WTC11 (cell line): ENCODE results near the gene LY6G5B. TPM values are rescaled to one million over a fixed set of nuclear protein-coding genes. Genes with fewer than 3 reads are reported as not detected.

Experiments used
- ATAC-seq: fragments of 200-7000 bp; cut with Tn5 transposase; 2 replicates; pipeline ENCODE4 v1.10.0; 2021; ENCODE audit warnings: mild to moderate bottlenecking, moderate library complexity
- CTCF ChIA-PET: fragments of 300-600 bp; sonication (Branson Sonifier 250); formaldehyde crosslinking; loops from one replicate; lab custom pipeline; 2021; ENCODE audit warnings: antibody characterized with exemption; lab: Charles Lee
- POLR2A ChIA-PET: fragments of 350-600 bp; sonication (Branson Sonifier 250); formaldehyde crosslinking; loops from one replicate; lab custom pipeline; 2021; ENCODE audit warnings: antibody characterized with exemption; lab: Charles Lee
- DNase-seq: peaks from one replicate; pipeline ENCODE4 v3.0.0; 2021; ENCODE audit warnings: low spot score
- H3K27ac Mint-ChIP-seq: 2 replicates; pipeline ENCODE4 v1.8.0; 2021; ENCODE audit warnings: mixed read lengths
- H3K27me3 Mint-ChIP-seq: 2 replicates; pipeline ENCODE4 v1.8.0; 2021; ENCODE audit warnings: low read depth, mild to moderate bottlenecking, moderate library complexity, mixed read lengths
- H3K36me3 Mint-ChIP-seq: 2 replicates; pipeline ENCODE4 v1.8.0; 2021; ENCODE audit warnings: mixed read lengths
- H3K4me1 Mint-ChIP-seq: 2 replicates; pipeline ENCODE4 v1.8.0; 2022; ENCODE audit warnings: mixed read lengths
- H3K4me3 Mint-ChIP-seq: 2 replicates; pipeline ENCODE4 v1.8.0; 2021; ENCODE audit warnings: mild to moderate bottlenecking, moderate library complexity, mixed read lengths
- H3K9me3 Mint-ChIP-seq: 2 replicates; pipeline ENCODE4 v1.8.0; 2021; ENCODE audit warnings: mixed read lengths
- ESRRA ChIP-seq: sonication (generic); formaldehyde crosslinking; IDR thresholded peaks from 2 replicates; pipeline ENCODE4 v1.8.1; 2022; ENCODE audit warnings: mild to moderate bottlenecking, missing genetic modification reagents, borderline replicate concordance
- GRHL2 ChIP-seq: fragments of 250-450 bp; sonication (Bioruptor Pico); IDR thresholded peaks from 2 replicates; pipeline ENCODE4 v1.8.0; 2022; ENCODE audit warnings: mild to moderate bottlenecking, moderate library complexity; ENCODE audit not compliant: insufficient replicate concordance, severe bottlenecking
- KAT7 ChIP-seq: sonication (generic); formaldehyde crosslinking; IDR thresholded peaks from 2 replicates; pipeline ENCODE4 v1.8.1; 2023; ENCODE audit warnings: missing genetic modification reagents, mild to moderate bottlenecking, borderline replicate concordance
- NFATC4 ChIP-seq: fragments of 250-450 bp; sonication (Bioruptor Pico); IDR thresholded peaks from 2 replicates; pipeline ENCODE4 v1.9.0; 2021; ENCODE audit warnings: mild to moderate bottlenecking
- NFE2L1 ChIP-seq: sonication (generic); formaldehyde crosslinking; IDR thresholded peaks from 2 replicates; pipeline ENCODE4 v1.8.1; 2023; ENCODE audit warnings: missing genetic modification reagents
- NFYB ChIP-seq: sonication (generic); formaldehyde crosslinking; conservative IDR thresholded peaks from 2 replicates; pipeline ENCODE4 v1.8.0; 2022; ENCODE audit warnings: low read depth, missing genetic modification reagents
- NR1H2 ChIP-seq: sonication (generic); formaldehyde crosslinking; IDR thresholded peaks from 2 replicates; pipeline ENCODE4 v1.9.0; 2021; ENCODE audit warnings: mild to moderate bottlenecking, moderate library complexity, missing genetic modification reagents
- NR2C2 ChIP-seq: sonication (generic); formaldehyde crosslinking; IDR thresholded peaks from 2 replicates; pipeline ENCODE4 v1.8.0; 2022; ENCODE audit warnings: mild to moderate bottlenecking, missing genetic modification reagents
- RORB ChIP-seq: fragments of 250-450 bp; sonication (Bioruptor Pico); IDR thresholded peaks from 2 replicates; pipeline ENCODE4 v1.9.0; 2021; ENCODE audit warnings: mild to moderate bottlenecking
- ZNF219 ChIP-seq: sonication (generic); formaldehyde crosslinking; IDR thresholded peaks from 2 replicates; pipeline ENCODE4 v1.8.0; 2023; ENCODE audit warnings: missing genetic modification reagents, mild to moderate bottlenecking, borderline replicate concordance
- ZNF317 ChIP-seq: sonication (generic); formaldehyde crosslinking; IDR thresholded peaks from 2 replicates; pipeline ENCODE4 v1.8.1; 2023; ENCODE audit warnings: low read depth, mild to moderate bottlenecking, moderate library complexity, missing genetic modification reagents, borderline replicate concordance
- total RNA-seq: library from RNA; stranded (reverse); gene quantifications from 3 replicates; pipeline ENCODE4 v1.2.3, GENCODE V29; 2021
- TF ChIP-seq, protein P1 (sequence below): fragments of 250-450 bp; sonication (Bioruptor Pico); conservative IDR thresholded peaks from 2 replicates; pipeline ENCODE4 v1.9.0; 2021; ENCODE audit warnings: mild to moderate bottlenecking
- TF ChIP-seq, protein P2 (sequence below): sonication (generic); formaldehyde crosslinking; conservative IDR thresholded peaks from 2 replicates; pipeline ENCODE4 v1.8.1; 2023; ENCODE audit warnings: mild to moderate bottlenecking, low read depth, missing genetic modification reagents, moderate library complexity
- TF ChIP-seq, protein P3 (sequence below): sonication (generic); formaldehyde crosslinking; IDR thresholded peaks from 2 replicates; pipeline ENCODE4 v1.8.0; 2022; ENCODE audit warnings: mild to moderate bottlenecking, missing genetic modification reagents
- TF ChIP-seq, protein P4 (sequence below): sonication (generic); formaldehyde crosslinking; IDR thresholded peaks from 2 replicates; pipeline ENCODE4 v1.8.1; 2023; ENCODE audit warnings: mild to moderate bottlenecking, missing genetic modification reagents
- TF ChIP-seq, protein P5 (sequence below): sonication (generic); formaldehyde crosslinking; IDR thresholded peaks from 2 replicates; pipeline ENCODE4 v1.8.1; 2023; ENCODE audit warnings: mild to moderate bottlenecking, moderate library complexity, missing genetic modification reagents

Gene LY6G5B
- total RNA-seq, 1 experiment from 2014 or later: 15.7 TPM

DNA sequence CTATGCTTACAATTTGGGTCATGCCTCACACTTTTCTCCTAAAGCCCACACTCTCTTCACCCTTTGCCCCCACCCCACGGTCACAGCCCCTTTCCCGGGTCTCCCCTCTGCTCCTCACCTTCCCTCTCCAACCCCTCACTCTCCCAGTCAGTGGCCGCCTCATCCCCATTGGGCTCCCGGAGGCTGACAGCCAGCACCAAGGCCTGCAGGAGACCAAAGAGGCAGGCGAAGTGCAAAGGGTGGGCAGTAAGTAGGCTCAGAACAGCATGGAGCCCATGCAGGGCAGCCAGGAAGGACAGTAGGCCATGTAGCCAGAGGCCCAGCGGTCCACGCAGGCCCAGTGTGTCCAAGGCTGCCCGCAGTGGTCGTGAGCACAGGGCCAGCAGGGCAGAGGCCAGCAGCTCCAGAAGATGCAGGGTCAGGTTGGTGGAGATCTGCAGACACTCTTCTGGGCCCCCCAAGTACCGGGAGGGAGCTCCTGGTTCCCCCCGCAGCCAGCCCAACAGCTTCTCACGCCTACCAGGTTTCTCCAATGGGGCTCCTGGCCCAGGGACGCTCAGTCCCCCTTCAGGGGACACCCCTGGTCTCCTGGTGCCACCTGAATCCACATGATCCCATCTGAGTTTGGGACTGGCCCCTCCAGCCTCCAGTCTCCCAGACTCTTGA, 10.7 kb upstream of the LY6G5B start:
- DNase-seq (no peak), ATAC-seq (no peak)
- Mint-ChIP-seq H3K27me3 (no peaks in the 10 kb centered on the region), H3K4me1 (peaks cover 30% of the 10 kb centered on the region), H3K4me3 (peak overlapping the region; percentile 89), H3K9me3 (no peaks in the 10 kb centered on the region), H3K27ac (peak overlapping the region; percentile 83; the same call in 1 of the 2 replicates), H3K36me3 (peaks cover 24% of the 10 kb centered on the region)
- TF ChIP-seq GRHL2 (CRISPR knock-in tag): no peak
- TF ChIP-seq, protein P1, sequence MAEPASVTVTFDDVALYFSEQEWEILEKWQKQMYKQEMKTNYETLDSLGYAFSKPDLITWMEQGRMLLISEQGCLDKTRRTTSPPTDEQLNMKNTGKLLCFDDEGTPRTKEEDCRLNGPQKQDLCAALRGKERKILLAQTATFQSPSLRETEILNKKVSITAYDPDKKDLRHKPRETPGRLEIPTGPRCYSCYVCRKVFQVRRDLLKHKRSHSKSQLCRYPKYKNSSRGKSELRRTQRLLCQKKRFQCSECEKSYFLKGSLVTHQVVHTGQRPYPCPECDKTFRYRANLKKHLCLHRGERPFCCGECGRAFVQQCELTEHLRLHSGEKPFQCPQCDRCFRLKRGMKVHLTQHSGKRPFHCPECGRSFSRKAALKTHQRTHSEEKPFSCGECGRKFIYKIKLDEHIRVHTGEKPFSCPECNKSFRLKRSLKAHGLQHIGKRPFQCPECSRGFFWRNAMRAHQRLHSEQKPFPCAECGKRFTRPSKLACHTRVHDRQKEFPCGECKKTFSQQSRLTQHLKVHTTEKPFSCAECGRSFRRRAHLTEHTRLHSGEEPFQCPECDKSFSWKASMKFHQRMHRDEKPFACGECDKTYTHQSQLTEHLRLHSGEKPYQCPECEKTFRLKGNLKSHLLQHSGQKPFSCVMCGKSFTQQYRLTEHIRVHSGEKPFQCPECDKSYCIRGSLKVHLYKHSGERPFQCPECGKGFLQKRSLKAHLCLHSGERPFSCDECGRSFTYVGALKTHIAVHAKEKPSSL (CRISPR knock-in tag): no peak
- TF ChIP-seq NFYB (CRISPR knock-in tag): no peak
- TF ChIP-seq, protein P2, sequence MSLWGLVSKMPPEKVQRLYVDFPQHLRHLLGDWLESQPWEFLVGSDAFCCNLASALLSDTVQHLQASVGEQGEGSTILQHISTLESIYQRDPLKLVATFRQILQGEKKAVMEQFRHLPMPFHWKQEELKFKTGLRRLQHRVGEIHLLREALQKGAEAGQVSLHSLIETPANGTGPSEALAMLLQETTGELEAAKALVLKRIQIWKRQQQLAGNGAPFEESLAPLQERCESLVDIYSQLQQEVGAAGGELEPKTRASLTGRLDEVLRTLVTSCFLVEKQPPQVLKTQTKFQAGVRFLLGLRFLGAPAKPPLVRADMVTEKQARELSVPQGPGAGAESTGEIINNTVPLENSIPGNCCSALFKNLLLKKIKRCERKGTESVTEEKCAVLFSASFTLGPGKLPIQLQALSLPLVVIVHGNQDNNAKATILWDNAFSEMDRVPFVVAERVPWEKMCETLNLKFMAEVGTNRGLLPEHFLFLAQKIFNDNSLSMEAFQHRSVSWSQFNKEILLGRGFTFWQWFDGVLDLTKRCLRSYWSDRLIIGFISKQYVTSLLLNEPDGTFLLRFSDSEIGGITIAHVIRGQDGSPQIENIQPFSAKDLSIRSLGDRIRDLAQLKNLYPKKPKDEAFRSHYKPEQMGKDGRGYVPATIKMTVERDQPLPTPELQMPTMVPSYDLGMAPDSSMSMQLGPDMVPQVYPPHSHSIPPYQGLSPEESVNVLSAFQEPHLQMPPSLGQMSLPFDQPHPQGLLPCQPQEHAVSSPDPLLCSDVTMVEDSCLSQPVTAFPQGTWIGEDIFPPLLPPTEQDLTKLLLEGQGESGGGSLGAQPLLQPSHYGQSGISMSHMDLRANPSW (CRISPR knock-in tag): no peak
- TF ChIP-seq, protein P3, sequence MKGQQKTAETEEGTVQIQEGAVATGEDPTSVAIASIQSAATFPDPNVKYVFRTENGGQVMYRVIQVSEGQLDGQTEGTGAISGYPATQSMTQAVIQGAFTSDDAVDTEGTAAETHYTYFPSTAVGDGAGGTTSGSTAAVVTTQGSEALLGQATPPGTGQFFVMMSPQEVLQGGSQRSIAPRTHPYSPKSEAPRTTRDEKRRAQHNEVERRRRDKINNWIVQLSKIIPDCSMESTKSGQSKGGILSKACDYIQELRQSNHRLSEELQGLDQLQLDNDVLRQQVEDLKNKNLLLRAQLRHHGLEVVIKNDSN (CRISPR knock-in tag): no peak
- TF ChIP-seq ZNF317 (CRISPR knock-in tag): no peak
- TF ChIP-seq, protein P4, sequence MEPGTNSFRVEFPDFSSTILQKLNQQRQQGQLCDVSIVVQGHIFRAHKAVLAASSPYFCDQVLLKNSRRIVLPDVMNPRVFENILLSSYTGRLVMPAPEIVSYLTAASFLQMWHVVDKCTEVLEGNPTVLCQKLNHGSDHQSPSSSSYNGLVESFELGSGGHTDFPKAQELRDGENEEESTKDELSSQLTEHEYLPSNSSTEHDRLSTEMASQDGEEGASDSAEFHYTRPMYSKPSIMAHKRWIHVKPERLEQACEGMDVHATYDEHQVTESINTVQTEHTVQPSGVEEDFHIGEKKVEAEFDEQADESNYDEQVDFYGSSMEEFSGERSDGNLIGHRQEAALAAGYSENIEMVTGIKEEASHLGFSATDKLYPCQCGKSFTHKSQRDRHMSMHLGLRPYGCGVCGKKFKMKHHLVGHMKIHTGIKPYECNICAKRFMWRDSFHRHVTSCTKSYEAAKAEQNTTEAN (CRISPR knock-in tag): no peak
- TF ChIP-seq NR1H2 (CRISPR knock-in tag): no peak
- no peak for TF ChIP-seq RORB (CRISPR knock-in tag)
- TF ChIP-seq NFATC4 (CRISPR knock-in tag): no peak
- TF ChIP-seq, protein P5, sequence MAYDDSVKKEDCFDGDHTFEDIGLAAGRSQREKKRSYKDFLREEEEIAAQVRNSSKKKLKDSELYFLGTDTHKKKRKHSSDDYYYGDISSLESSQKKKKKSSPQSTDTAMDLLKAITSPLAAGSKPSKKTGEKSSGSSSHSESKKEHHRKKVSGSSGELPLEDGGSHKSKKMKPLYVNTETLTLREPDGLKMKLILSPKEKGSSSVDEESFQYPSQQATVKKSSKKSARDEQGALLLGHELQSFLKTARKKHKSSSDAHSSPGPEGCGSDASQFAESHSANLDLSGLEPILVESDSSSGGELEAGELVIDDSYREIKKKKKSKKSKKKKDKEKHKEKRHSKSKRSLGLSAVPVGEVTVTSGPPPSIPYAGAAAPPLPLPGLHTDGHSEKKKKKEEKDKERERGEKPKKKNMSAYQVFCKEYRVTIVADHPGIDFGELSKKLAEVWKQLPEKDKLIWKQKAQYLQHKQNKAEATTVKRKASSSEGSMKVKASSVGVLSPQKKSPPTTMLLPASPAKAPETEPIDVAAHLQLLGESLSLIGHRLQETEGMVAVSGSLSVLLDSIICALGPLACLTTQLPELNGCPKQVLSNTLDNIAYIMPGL: no peak
- no peak for TF ChIP-seq ESRRA
- no peak for TF ChIP-seq NFE2L1
- TF ChIP-seq ZNF219 (CRISPR knock-in tag): no peak
- no peak for TF ChIP-seq KAT7
- no peak for TF ChIP-seq NR2C2 (CRISPR knock-in tag)
- ChIA-PET CTCF (interaction anchor here (1.0 to 1.1 kb wide), 2 partner anchors 108 to 113 kb away, joined by 3 read pairs; partner anchors contain the start of gene ATP6V1G2), POLR2A (no interaction called here)
